ENCODE data around the gene KCNH2. TPM values are rescaled to one million over a fixed set of nuclear protein-coding genes. Genes with fewer than 3 reads are reported as not detected.
A peak's percentile ranks its signal among the peaks of the same experiment; 100 is the strongest.

The KCNH2 gene
- polyA plus RNA-seq, 1 of the 3 experiments (the other 2 are of a cell fraction), result 2.2 TPM

- TF ChIP-seq PBX3 (IDR thresholded peaks at IDR 0.05) (peak; percentile 89), POLR2AphosphoS5 (IDR thresholded peaks at IDR 0.05; ENCODE audit: low read depth, low read length) (no peak), RCOR1 (IDR thresholded peaks at IDR 0.05; ENCODE audit: low read length) (no peak; the same call in 1 of the 2 replicates), SMC3 (IDR thresholded peaks at IDR 0.05; ENCODE audit: low read depth, low read length) (peak; percentile 11; the same call in 1 of the 2 replicates), MAX (IDR thresholded peaks at IDR 0.05; ENCODE audit: low read depth) (no peak), GATA2 (CRISPR knock-in tag; IDR thresholded peaks at IDR 0.05) (peak; percentile 83), IRF3 (IDR thresholded peaks at IDR 0.05; ENCODE audit: low read depth, low read length) (no peak), USF1 (IDR thresholded peaks at IDR 0.05; ENCODE audit: borderline replicate concordance, low read depth) (no peak), SIN3A (IDR thresholded peaks at IDR 0.05; ENCODE audit: borderline replicate concordance, low read depth, low read length) (no peak), EP300 (IDR thresholded peaks at IDR 0.05; ENCODE audit: borderline replicate concordance in 1 of 2, low read depth in 1 of 2, low read length in 1 of 2) (peak in 1 of 2 experiments; percentile 12; a peak in 1 of 4 replicates), NFIC (IDR thresholded peaks at IDR 0.05; ENCODE audit: borderline replicate concordance) (peak; percentile 38), FOXM1 (IDR thresholded peaks at IDR 0.05; ENCODE audit: low read depth) (no peak), TEAD4 (IDR thresholded peaks at IDR 0.05; ENCODE audit: borderline replicate concordance, insufficient read depth) (no peak), FOXJ3 (CRISPR knock-in tag; IDR thresholded peaks at IDR 0.05) (no peak; the same call in 1 of the 2 replicates)
These were observed 22.4 kb downstream of the KCNH2 start (continued) for GRCh38 chr7:150955519-150956394.

GRCh38 chr7:150954986-150955518 is 23.1 kb downstream of the KCNH2 start:
- no peak for DNase-seq
- Histone ChIP-seq H3K4me3 (ENCODE audit: low read depth in 2 of 2, low read length in 1 of 2) (peak overlapping the region in 1 of 2 experiments; percentile 45; a peak in 2 of 4 replicates), H3K4me2 (peak overlapping the region; percentile 59; the same call in 1 of the 2 replicates), H3K79me2 (ENCODE audit: insufficient read depth) (no peaks in the 10 kb centered on the region), H3K9ac (no peak overlapping the region), H4K20me1 (ENCODE audit: insufficient read depth) (no peaks in the 10 kb centered on the region), H3K36me3 (replicated peaks in 1 of 2; ENCODE audit: control insufficient read depth in 1 of 2, insufficient read depth in 2 of 2, low read length in 1 of 2) (no peaks in the 10 kb centered on the region), H3K27ac (ENCODE audit: low read depth in 2 of 2, low read length in 1 of 2) (peak overlapping the region in 1 of 2 experiments; percentile 94; a peak in 3 of 4 replicates), H3K9me2 (no peaks in the 10 kb centered on the region), H3K9me3 (no peaks in the 10 kb centered on the region), H3F3A (replicated peaks; ENCODE audit: insufficient read depth) (no peaks in the 10 kb centered on the region), H3K4me1 (ENCODE audit: control insufficient read depth in 1 of 2, insufficient read depth in 2 of 2, low read depth in 1 of 2, low read length in 1 of 2) (peaks cover 0 to 87% of the 10 kb centered on the region in 2 experiments; a peak in 2 of 4 replicates), H2AFZ (ENCODE audit: low read depth) (no peak overlapping the region), H3K27me3 (ENCODE audit: insufficient read depth) (peaks cover 15% of the 10 kb centered on the region; the same call in 1 of the 2 replicates)
- TF ChIP-seq TEAD4 (IDR thresholded peaks at IDR 0.05; ENCODE audit: borderline replicate concordance, insufficient read depth), result no peak
- 0 out of 2 replicates have a peak, but pooled peaks have one; percentile 27 for TF ChIP-seq GATA2 (CRISPR knock-in tag; IDR thresholded peaks at IDR 0.05)
- no peak for TF ChIP-seq REST (IDR thresholded peaks at IDR 0.05; ENCODE audit: low read depth, low read length)
- no peak for TF ChIP-seq NFIC (IDR thresholded peaks at IDR 0.05; ENCODE audit: borderline replicate concordance)
- TF ChIP-seq JUND (IDR thresholded peaks at IDR 0.05), result no peak
- ChIA-PET CTCF (interaction anchor here (0.8 to 27.1 kb wide), 20 partner anchors 9 to 176 kb away, joined by 3 to 761 read pairs (median 14); partner anchors contain the start of gene NOS3), POLR2A (interaction anchor here (1.0 to 3.2 kb wide), 9 partner anchors 9 to 167 kb away, joined by 3 to 19 read pairs (median 7); no protein-coding TSS in a partner anchor)
- WGBS (ENCODE audit: low lambda C conversion rate), result 71% methylated on average over 10 of the region's 21 CpGs
